Heart right ventricle (tissue), 16 donors: Measurements from ENCODE around the gene FA2H. TPM values are rescaled to one million over a fixed set of nuclear protein-coding genes. Genes with fewer than 3 reads are reported as not detected.

Source experiments
- ATAC-seq, 8 donors: fragments of 200-7000 bp; cut with Tn5 transposase; one replicate each; pipeline ENCODE4 v1.9.1; 2020; ENCODE audit warnings: mild to moderate bottlenecking in 8 of 8, moderate library complexity in 8 of 8, moderate number of reproducible peaks in 1 of 8
- DNase-seq, 2 donors: peaks; one replicate each; pipeline ENCODE4 v3.0.0-alpha.2; 2020
- H3K27ac ChIP-seq, 10 donors: fragments of 200-600 bp; sonication (generic) in 2 of 10; one replicate each; pipeline versions ENCODE4 v1.5.0 to v1.8.0; 2020 to 2022; ENCODE audit warnings: mild to moderate bottlenecking in 3 of 10
- H3K27me3 ChIP-seq, 7 donors: fragments of 200-600 bp; one replicate each; pipeline ENCODE4 v1.8.0; 2021 to 2022; ENCODE audit warnings: mild to moderate bottlenecking in 2 of 7
- H3K36me3 ChIP-seq, 9 donors: fragments of 200-600 bp; sonication (generic) in 1 of 9; one replicate each; pipeline versions ENCODE4 v1.5.0 to v1.8.0; 2020 to 2022; ENCODE audit warnings: mild to moderate bottlenecking in 2 of 9
- H3K4me1 ChIP-seq, 9 donors: fragments of 200-600 bp; sonication (generic) in 1 of 9; one replicate each; pipeline versions ENCODE4 v1.5.0 to v1.8.0; 2020 to 2022; ENCODE audit warnings: mild to moderate bottlenecking in 4 of 9
- H3K4me3 ChIP-seq, 10 donors: fragments of 200-600 bp; sonication (generic) in 2 of 10; one replicate each; pipeline versions ENCODE4 v1.5.0 to v1.8.0; 2020 to 2022; ENCODE audit warnings: mild to moderate bottlenecking in 7 of 10, moderate library complexity in 2 of 10
- H3K9me3 ChIP-seq, 11 donors: fragments of 200-600 bp in 10 of 11; sonication (generic) in 2 of 11; one replicate each; pipeline versions ENCODE4 v1.5.0 to v1.8.0; 2013 to 2022; ENCODE audit warnings: mild to moderate bottlenecking in 2 of 11, control low read depth in 1 of 11, moderate library complexity in 1 of 11
- CTCF ChIP-seq, 9 donors: fragments of 200-600 bp; sonication (generic) in 2 of 9; IDR thresholded peaks; one replicate each; pipeline versions ENCODE4 v1.5.0 to v1.8.0; 2021 to 2022; ENCODE audit warnings: antibody characterized with exemption in 9 of 9, mild to moderate bottlenecking in 5 of 9, moderate library complexity in 1 of 9
- WGBS, 2 donors: extraction: QIAGEN DNeasy Blood & Tissue Kit; methylation state at CpG; one replicate each; pipeline ENCODE4 v1.1.7; 2013; ENCODE audit warnings: inconsistent platforms in 1 of 2; 5-methylcytosine and 5-hydroxymethylcytosine counted together
- intact Hi-C, 10 donors: fragments of 100-400 bp; cut with DNase I; formaldehyde crosslinking; loops; one replicate each; pipeline versions ENCODE4 v1.11.1 to v1.14.2; 2022
- polyA plus RNA-seq, 2 donors: library from polyadenylated mRNA; stranded (reverse); fragments of 200-250 nt; gene quantifications; one replicate each; pipeline ENCODE4 v1.2.3, GENCODE V29; 2013
- total RNA-seq, 10 donors: library from RNA; stranded (reverse); fragmentation: NEBNext Ultra II Directional in 3 of 10; extraction: Animal tissue kit (Norgen Biotek cat#: 25700) in 3 of 10; gene quantifications; one replicate each; pipeline versions ENCODE4 v1.2.1 to v1.2.4, GENCODE V29; 2021 to 2023
- donor health status: Arrhythmogenic right ventricular cardiomyopathy.
- donor health status: ischemic (EF 13 %, LVEDD 7.1; RV severe dilation, severe dysfunction).
- donor health status: healthy with polysubstance abuse.
- donor health status: DM: no; HTN: yes; CAD: no.
- donor health status: DM: no; HTN: no; CAD: no.
- donor health status: ischemic (EF 25% LVEDD 6.9; RV normal size, moderate dysfunction).
- donor health status: ischemic (EF 25% LVEDD 5.7; RV mildly dilated, moderate dysfunction).
- donor health status: healthy.
- donor health status: DM: yes; HTN: yes; CAD: no.
- donor health status: Ischemic cardiomyopathy.
- donor health status: ischemic (EF 35%, LVEDD 5.7; RV mildly dilated, moderate dysfunction).
- donor health status: nonischemic (EF 11% LVEDD 7.7; RV severe dilation, severe dysfunction).
- donor health status: DM: yes; HTN: yes; CAD: no.
- donor health status: PGD.
- donor health status: ischemic (EF 29% LVEDD 5.4; RV normal size, mild dysfunction).
- donor health status: nonischemic (EF 23%, LVEDD 6.1; RV moderate dilation, normal function).

Gene FA2H
- total and polyA plus RNA-seq, 12 donors, result 0.04 to 0.41 (median 0.15) TPM; not detected in 9

- Histone ChIP-seq H3K27me3 (no peaks in the 10 kb centered on the region), H3K4me1 (peaks cover 0 to 11% (median 0%) of the 10 kb centered on the region in 9 donors), H3K4me3 (no peak overlapping the region), H3K36me3 (peaks cover 0 to 94% (median 9%) of the 10 kb centered on the region in 9 donors), H3K9me3 (no peaks in the 10 kb centered on the region), H3K27ac (no peak overlapping the region)
- DNase-seq (no peak), ATAC-seq (no peak)
- TF ChIP-seq CTCF (IDR thresholded peaks at IDR 0.05), result no peak
- 76 to 77% methylated on average over 10 of the region's 10 CpGs for WGBS, 2 donors
- intact Hi-C loops, result no loop called here
These were observed 83.3 kb downstream of the FA2H start for GRCh38 chr16:74691093-74691855.

- 74% methylated on average over 11 of the region's 11 CpGs for WGBS, 2 donors
- no peak for TF ChIP-seq CTCF (IDR thresholded peaks at IDR 0.05)
- H3K4me1 ChIP-seq, result peaks cover 0 to 5% (median 0%) of the 10 kb centered on the region in 9 donors
These were observed 92.1 kb downstream of the FA2H start for GRCh38 chr16:74682556-74682955.

GRCh38 chr16:74680681-74681080 lies 93.9 kb downstream of the FA2H start:
- Histone ChIP-seq H3K4me1 (peaks cover 0 to 5% (median 0%) of the 10 kb centered on the region in 9 donors), H3K4me3 (no peak overlapping the region), H3K27me3 (no peaks in the 10 kb centered on the region), H3K9me3 (no peaks in the 10 kb centered on the region), H3K36me3 (peaks cover 0 to 100% (median 5%) of the 10 kb centered on the region in 9 donors), H3K27ac (no peak overlapping the region)
- ATAC-seq (no peak), DNase-seq (no peak)
- 81 to 95% methylated on average over 6 of the region's 6 CpGs for WGBS, 2 donors
- intact Hi-C loops, result no loop called here
- no peak for TF ChIP-seq CTCF (IDR thresholded peaks at IDR 0.05)

More at GRCh38 chr16:74682556-74682955, 92.1 kb downstream of the FA2H start:
- Histone ChIP-seq H3K27ac (no peak overlapping the region), H3K4me3 (no peak overlapping the region), H3K36me3 (peaks cover 0 to 100% (median 3%) of the 10 kb centered on the region in 9 donors), H3K27me3 (no peaks in the 10 kb centered on the region), H3K9me3 (no peaks in the 10 kb centered on the region)
- DNase-seq (no peak), ATAC-seq (peak in 1 of 8 donors; percentile 20)
- intact Hi-C loops, result no loop called here

- ATAC-seq (no peak), DNase-seq (no peak)
- Histone ChIP-seq H3K27ac (no peak overlapping the region), H3K4me1 (peaks cover 0 to 5% (median 0%) of the 10 kb centered on the region in 9 donors), H3K9me3 (no peaks in the 10 kb centered on the region), H3K36me3 (peaks cover 0 to 100% (median 12%) of the 10 kb centered on the region in 9 donors), H3K27me3 (no peaks in the 10 kb centered on the region), H3K4me3 (no peak overlapping the region)
- TF ChIP-seq CTCF (IDR thresholded peaks at IDR 0.05), result no peak
- 36 to 47% methylated on average over 2 of the region's 2 CpGs for WGBS, 2 donors
- intact Hi-C loops, result no loop called here
These were observed 94.6 kb downstream of the FA2H start for GRCh38 chr16:74679983-74680382.
